NB4 (cell line): Measurements from ENCODE around the gene ABLIM2.

Experiments
- DNase-seq: peaks from one replicate; pipeline ENCODE4 v3.0.0; 2010; ENCODE audit warnings: low read depth
- H3K4me3 ChIP-seq: one replicate; pipeline ENCODE4 v1.5.1; 2011; ENCODE audit warnings: mild to moderate bottlenecking, low read depth, low read length, moderate library complexity
- CTCF ChIP-seq: IDR thresholded peaks from one replicate; pipeline ENCODE4 v1.5.1; 2012; ENCODE audit warnings: low read depth, low read length
- MAX ChIP-seq: IDR thresholded peaks from 2 replicates; pipeline ENCODE4 v1.6.1; 2011; ENCODE audit warnings: low read depth, low read length
- MYC ChIP-seq: IDR thresholded peaks from 2 replicates; pipeline ENCODE4 v1.6.1; 2011; ENCODE audit warnings: low read depth, low read length
- POLR2A ChIP-seq: IDR thresholded peaks from 2 replicates; pipeline ENCODE4 v1.6.1; 2011; ENCODE audit warnings: mild to moderate bottlenecking; ENCODE audit not compliant: insufficient read length; ENCODE audit errors: extremely low read depth

Gene ABLIM2

GRCh38 chr4:8047837-8048678 lies 110.6 kb downstream of the ABLIM2 start:
- no peak for DNase-seq
- no peak for TF ChIP-seq POLR2A
- no peak for TF ChIP-seq MYC
- TF ChIP-seq CTCF: no peak
- no peak for TF ChIP-seq MAX
- H3K4me3 ChIP-seq: no peak overlapping the region

GRCh38 chr4:8046925-8047541 lies 111.6 kb downstream of the ABLIM2 start:
- peak; percentile 63 for DNase-seq

GRCh38 chr4:8045909-8046308 lies 112.7 kb downstream of the ABLIM2 start:
- TF ChIP-seq POLR2A (no peak), MAX (no peak), CTCF (no peak), MYC (no peak)
- no peak for DNase-seq

More at GRCh38 chr4:8046925-8047541, 111.6 kb downstream of the ABLIM2 start:
- H3K4me3 ChIP-seq: no peak overlapping the region
- TF ChIP-seq CTCF: no peak
- TF ChIP-seq MAX: peak; percentile 79

GRCh38 chr4:8044699-8045098 lies 113.9 kb downstream of the ABLIM2 start:
- no peak overlapping the region for H3K4me3 ChIP-seq
- DNase-seq: no peak
- TF ChIP-seq MAX (no peak), CTCF (no peak), POLR2A (no peak), MYC (no peak)

More at GRCh38 chr4:8045909-8046308, 112.7 kb downstream of the ABLIM2 start:
- H3K4me3 ChIP-seq: no peak overlapping the region

- no peak for TF ChIP-seq MAX
- TF ChIP-seq CTCF: no peak
- no peak for TF ChIP-seq MYC
- TF ChIP-seq POLR2A: no peak
- no peak overlapping the region for H3K4me3 ChIP-seq
- no peak for DNase-seq
These were observed 114.4 kb downstream of the ABLIM2 start for GRCh38 chr4:8044244-8044643.
